HCT116 (cell line): ENCODE data around the gene KIF26A. TPM values are rescaled to one million over a fixed set of nuclear protein-coding genes. Genes with fewer than 3 reads are reported as not detected.
"Not testable (repeated sequence)": the region's sequence is repeated elsewhere in the genome, so short reads cannot be mapped to it uniquely, and the experiment has no call there.

Source experiments
- ATAC-seq: fragments of 200-7000 bp; cut with Tn5 transposase; 2 replicates; pipeline ENCODE4 v1.9.1; 2020; ENCODE audit warnings: mild to moderate bottlenecking, moderate library complexity
- BruUV-seq: library from RNA; stranded (reverse); fragments of 400-500 nt; replicated peaks from 2 replicates; lab custom pipeline; 2021; lab: Mats Ljungman, UMichigan
- CTCF ChIA-PET: fragments of 300-600 bp; sonication (Branson Sonifier 250); formaldehyde crosslinking; loops from one replicate; lab custom pipeline; 2021; ENCODE audit warnings: antibody characterized with exemption; lab: Charles Lee
- POLR2A ChIA-PET: fragments of 300-600, 350-600 bp; sonication (Branson Sonifier 250); formaldehyde crosslinking; loops from one replicate; lab custom pipeline; 2021; ENCODE audit warnings: antibody characterized with exemption; lab: Charles Lee
- RAD21 ChIA-PET, 2 experiments: fragments of 300-600 bp; sonication (Branson Sonifier 250); formaldehyde crosslinking; loops; one replicate each; lab custom pipeline; 2023; ENCODE audit warnings: low total read pairs in 2 of 2; ENCODE audit not compliant: uncharacterized antibody in 2 of 2, unreplicated experiment in 2 of 2, low non-redundant PET in 1 of 2; lab: Charles Lee
- DNase-seq: peaks from one replicate; pipeline ENCODE4 v3.0.0-alpha.2; 2010; ENCODE audit warnings: low read depth, low spot score
- H2AFZ ChIP-seq: fragments of 200-600 bp; shearing (Covaris generic), sonication (generic); 2 replicates; pipeline ENCODE4 v1.6.1; 2017; ENCODE audit warnings: low read depth, mixed run types, mixed read lengths, antibody characterized with exemption, low read length; ENCODE audit not compliant: poor library complexity, severe bottlenecking
- H3K27ac ChIP-seq: 2 replicates; pipeline ENCODE4 v1.5.1; 2012; ENCODE audit warnings: low read depth, low read length
- H3K27me3 ChIP-seq: fragments of 200-600 bp; sonication (generic); 2 replicates; pipeline ENCODE4 v1.6.1; 2016; ENCODE audit warnings: mixed run types, low read length, mixed read lengths; ENCODE audit not compliant: insufficient read depth
- H3K36me3 ChIP-seq, 2 experiments: fragments of 200-500 bp in 1 of 2; fragments of 200-600 bp in 1 of 2; sonication (Bioruptor generic) in 1 of 2; sonication (generic) in 1 of 2; 2 replicates each; pipeline versions ENCODE4 v1.5.1 to v1.6.1; 2014 to 2016; ENCODE audit warnings: low read length in 2 of 2, inconsistent platforms in 1 of 2, mixed read lengths in 1 of 2, mixed run types in 1 of 2; ENCODE audit not compliant: insufficient read depth in 2 of 2, control insufficient read depth in 1 of 2
- H3K4me1 ChIP-seq, 2 experiments: fragments of 200-600 bp in 1 of 2; sonication (generic) in 1 of 2; 2 replicates each; pipeline versions ENCODE4 v1.5.1 to v1.6.1; 2012 to 2017; ENCODE audit warnings: low read length in 2 of 2, inconsistent platforms in 1 of 2, mild to moderate bottlenecking in 1 of 2, mixed read lengths in 1 of 2, mixed run types in 1 of 2, moderate library complexity in 1 of 2; ENCODE audit not compliant: insufficient read depth in 2 of 2, control insufficient read depth in 1 of 2
- H3K4me2 ChIP-seq: fragments of 200-600 bp; sonication (generic); 2 replicates; pipeline ENCODE4 v1.6.1; 2017; ENCODE audit warnings: mixed run types, low read length, mixed read lengths
- H3K4me3 ChIP-seq, 2 experiments: fragments of 200-600 bp in 1 of 2; sonication (generic) in 1 of 2; replicated peaks in 1 of 2; 2 replicates each; pipeline ENCODE4 v1.5.1; 2011 to 2016; ENCODE audit warnings: low read length in 2 of 2, control low read depth in 1 of 2, low read depth in 1 of 2, mild to moderate bottlenecking in 1 of 2, mixed read lengths in 1 of 2, mixed run types in 1 of 2
- H3K79me2 ChIP-seq: fragments of 200-600 bp; sonication (generic); 2 replicates; pipeline ENCODE4 v1.6.1; 2017; ENCODE audit warnings: mild to moderate bottlenecking, mixed run types, low read length, moderate library complexity, mixed read lengths; ENCODE audit not compliant: insufficient read depth
- H3K9ac ChIP-seq: fragments of 200-600 bp; sonication (generic); 2 replicates; pipeline ENCODE4 v1.6.1; 2016; ENCODE audit warnings: low read length, mixed read lengths
- H3K9me2 ChIP-seq: fragments of 200-600 bp; sonication (generic), shearing (Covaris generic); 2 replicates; pipeline ENCODE4 v1.6.1; 2017; ENCODE audit warnings: mixed run types, mild to moderate bottlenecking, moderate library complexity; ENCODE audit not compliant: insufficient read depth
- H3K9me3 ChIP-seq, 2 experiments: fragments of 200-500 bp in 1 of 2; fragments of 200-600 bp in 1 of 2; sonication (Bioruptor generic) in 1 of 2; sonication (generic) in 1 of 2; 2 replicates each; pipeline ENCODE4 v1.6.1; 2014 to 2017; ENCODE audit warnings: low read length in 2 of 2, mixed read lengths in 2 of 2, inconsistent platforms in 1 of 2, low read depth in 1 of 2, mild to moderate bottlenecking in 1 of 2, mixed run types in 1 of 2, moderate library complexity in 1 of 2; ENCODE audit not compliant: control insufficient read depth in 1 of 2, insufficient read depth in 1 of 2
- H4K20me1 ChIP-seq: fragments of 200-600 bp; sonication (generic), shearing (Covaris generic); 2 replicates; pipeline ENCODE4 v1.6.1; 2017; ENCODE audit warnings: mixed run types, mild to moderate bottlenecking, moderate library complexity; ENCODE audit not compliant: insufficient read depth
- EGR1 ChIP-seq: IDR thresholded peaks from 2 replicates; pipeline ENCODE4 v1.6.1; 2012; ENCODE audit warnings: low read depth
- FOSL1 ChIP-seq: IDR thresholded peaks from 2 replicates; pipeline ENCODE4 v1.6.1; 2012; ENCODE audit warnings: low read depth
- JUND ChIP-seq: IDR thresholded peaks from 2 replicates; pipeline ENCODE4 v1.6.1; 2012
- POLR2AphosphoS5 ChIP-seq: IDR thresholded peaks from 2 replicates; pipeline ENCODE4 v1.6.1; 2011; ENCODE audit warnings: mild to moderate bottlenecking, low read depth, low read length, moderate library complexity
- RAD21 ChIP-seq: IDR thresholded peaks from 2 replicates; pipeline ENCODE4 v1.6.1; 2012; ENCODE audit warnings: low read depth, mild to moderate bottlenecking
- SRF ChIP-seq: IDR thresholded peaks from 2 replicates; pipeline ENCODE4 v1.6.1; 2012; ENCODE audit warnings: low read depth
- TCF7L2 ChIP-seq: IDR thresholded peaks from 2 replicates; pipeline ENCODE4 v1.7.0; 2011; ENCODE audit warnings: borderline replicate concordance, inconsistent platforms; ENCODE audit not compliant: insufficient read depth, insufficient read length; ENCODE audit errors: extremely low read depth
- YY1 ChIP-seq: IDR thresholded peaks from 2 replicates; pipeline ENCODE4 v1.6.1; 2011; ENCODE audit warnings: low read length, low read depth, moderate library complexity, mild to moderate bottlenecking; ENCODE audit not compliant: insufficient replicate concordance; ENCODE audit errors: extremely low read depth
- ZBTB33 ChIP-seq: IDR thresholded peaks from 2 replicates; pipeline ENCODE4 v1.6.1; 2011; ENCODE audit warnings: mild to moderate bottlenecking, low read length, moderate library complexity; ENCODE audit not compliant: insufficient replicate concordance; ENCODE audit errors: extremely low read depth
- intact Hi-C: fragments of 100-400 bp; cut with micrococcal nuclease; formaldehyde crosslinking; loops from 2 replicates; pipeline ENCODE4 v1.10.0; 2022
- total RNA-seq: library from RNA; stranded (reverse); gene quantifications from one replicate; pipeline ENCODE4 v1.2.1, GENCODE V29; 2021; ENCODE audit not compliant: unreplicated experiment

KIF26A gene
- total RNA-seq, 1 experiment from 2014 or later: 10.2 TPM

- H3K4me3 ChIP-seq, CTCF ChIA-PET, H3K9me3 ChIP-seq, H3K4me1 ChIP-seq, H3K79me2 ChIP-seq, H4K20me1 ChIP-seq, RAD21 ChIA-PET, BruUV-seq, H3K36me3 ChIP-seq, intact Hi-C loops, H2AFZ ChIP-seq, POLR2A ChIA-PET, ATAC-seq, H3K9ac ChIP-seq, DNase-seq, H3K9me2 ChIP-seq, H3K4me2 ChIP-seq, H3K27ac ChIP-seq, H3K27me3 ChIP-seq: not testable (repeated sequence)
Measured at GRCh38 chr14:104208331-104208730, 69.9 kb downstream of the KIF26A start.

- BruUV-seq, H3K9ac ChIP-seq, H3K4me3 ChIP-seq, H3K36me3 ChIP-seq, H2AFZ ChIP-seq, DNase-seq, POLR2A ChIA-PET, H3K4me1 ChIP-seq, H3K27me3 ChIP-seq, H3K9me3 ChIP-seq, H3K79me2 ChIP-seq, H3K27ac ChIP-seq, CTCF ChIA-PET, RAD21 ChIA-PET, ATAC-seq, H3K4me2 ChIP-seq, H3K9me2 ChIP-seq, H4K20me1 ChIP-seq, intact Hi-C loops: not testable (repeated sequence)
Measured at GRCh38 chr14:104209071-104209470, 70.7 kb downstream of the KIF26A start.

GRCh38 chr14:104209985-104210816 is 71.8 kb downstream of the KIF26A start:
- Histone ChIP-seq H3K27ac (no peak overlapping the region), H3K36me3 (no peaks in the 10 kb centered on the region), H3K4me3 (no peak overlapping the region), H3K79me2 (no peaks in the 10 kb centered on the region), H3K4me1 (no peaks in the 10 kb centered on the region), H4K20me1 (no peaks in the 10 kb centered on the region), H3K9me3 (no peaks in the 10 kb centered on the region), H3K27me3 (no peaks in the 10 kb centered on the region), H2AFZ (no peak overlapping the region), H3K4me2 (no peak overlapping the region), H3K9me2 (no peaks in the 10 kb centered on the region), H3K9ac (no peak overlapping the region)
- intact Hi-C loops: no loop called here
- DNase-seq (no peak), ATAC-seq (no peak)
- ChIA-PET RAD21 (no interaction called here), POLR2A (no interaction called here), CTCF (no interaction called here)
- no TSS peak for BruUV-seq
- no peak for TF ChIP-seq TCF7L2
- TF ChIP-seq YY1: no peak
- no peak for TF ChIP-seq ZBTB33
- no peak for TF ChIP-seq JUND
- no peak for TF ChIP-seq POLR2AphosphoS5
- TF ChIP-seq EGR1: no peak
- TF ChIP-seq SRF: no peak
- TF ChIP-seq RAD21: no peak
- TF ChIP-seq FOSL1: no peak
